Activated T-helper 17 cell treated with anti-CD3 and anti-CD28 coated beads, Interleukin-2, amount 50 U/mL, for 72 hours (primary cell): ENCODE results near the gene ARHGAP26. TPM values are rescaled to one million over a fixed set of nuclear protein-coding genes. Genes with fewer than 3 reads are reported as not detected.

Experiments
- ATAC-seq: fragments of 150-1000 bp; cut with Tn5 transposase; replicated peaks from 2 replicates; pipeline ENCODE4 v1.10.0; 2021; ENCODE audit warnings: mild to moderate bottlenecking, moderate library complexity
- H3K27ac Mint-ChIP-seq: one replicate; pipeline ENCODE4 v1.8.0; 2022; ENCODE audit warnings: mixed read lengths
- H3K27me3 Mint-ChIP-seq: one replicate; pipeline ENCODE4 v1.8.0; 2022; ENCODE audit warnings: mixed read lengths
- H3K36me3 Mint-ChIP-seq: one replicate; pipeline ENCODE4 v1.8.0; 2022; ENCODE audit warnings: low read depth, mild to moderate bottlenecking, mixed read lengths
- H3K4me1 Mint-ChIP-seq: one replicate; pipeline ENCODE4 v1.8.0; 2022; ENCODE audit warnings: mixed read lengths
- H3K4me3 Mint-ChIP-seq: one replicate; pipeline ENCODE4 v1.8.0; 2022; ENCODE audit warnings: mild to moderate bottlenecking, mixed read lengths
- H3K9me3 Mint-ChIP-seq: one replicate; pipeline ENCODE4 v1.8.0; 2022; ENCODE audit warnings: mixed read lengths
- total RNA-seq, 2 donors: library from RNA; stranded (reverse); gene quantifications; one replicate each; pipeline ENCODE4 v1.2.3, GENCODE V29; 2022

The ARHGAP26 gene
- total RNA-seq, 2 donors from 2014 or later, result 7.8 to 12.0 TPM

DNA sequence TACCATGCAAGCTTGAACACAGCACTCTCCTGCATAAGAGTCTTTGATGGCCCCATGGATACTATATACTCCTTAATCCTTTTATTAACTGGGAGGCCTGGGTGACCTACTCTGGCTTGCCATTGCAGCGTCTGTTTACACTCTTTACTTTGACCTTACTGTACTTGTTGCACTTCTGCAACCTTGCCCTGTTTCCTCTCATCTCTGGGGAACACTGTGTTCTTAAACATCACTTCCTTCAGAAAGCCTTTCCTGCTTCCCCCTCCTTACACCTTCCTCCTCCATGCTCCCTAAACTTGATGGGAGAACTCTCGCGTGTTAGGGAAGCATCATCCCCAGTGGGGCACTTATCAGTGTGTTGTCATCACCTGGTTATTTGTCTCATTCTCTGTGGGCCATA lies 411.0 kb downstream of the ARHGAP26 start:
- Mint-ChIP-seq H3K27me3 (no peaks in the 10 kb centered on the region), H3K27ac (peak overlapping the region; percentile 5), H3K4me1 (peaks cover 30% of the 10 kb centered on the region), H3K9me3 (no peaks in the 10 kb centered on the region), H3K4me3 (no peak overlapping the region), H3K36me3 (no peaks in the 10 kb centered on the region)
- no peak for ATAC-seq

DNA sequence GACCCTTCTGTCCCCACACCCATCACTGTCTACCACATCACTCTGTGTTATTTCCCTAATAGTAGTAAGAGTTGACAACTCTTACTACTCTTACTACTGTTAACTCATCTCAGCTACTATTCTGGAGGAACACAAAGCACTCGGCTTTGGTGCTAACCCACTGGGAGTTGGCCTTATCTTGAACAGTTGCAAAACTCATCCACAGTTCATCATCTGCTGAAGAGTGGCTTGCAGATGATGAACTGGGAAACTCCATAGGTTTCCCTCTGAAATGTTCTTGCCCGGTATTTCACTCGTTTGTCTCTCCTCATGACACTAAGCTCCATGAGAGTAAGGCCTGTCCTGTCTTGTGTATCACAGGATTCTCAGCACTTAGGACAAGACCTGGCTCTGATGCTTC lies 411.9 kb downstream of the ARHGAP26 start:
- no peaks in the 10 kb centered on the region for H3K9me3 Mint-ChIP-seq
- no peaks in the 10 kb centered on the region for H3K36me3 Mint-ChIP-seq

DNA sequence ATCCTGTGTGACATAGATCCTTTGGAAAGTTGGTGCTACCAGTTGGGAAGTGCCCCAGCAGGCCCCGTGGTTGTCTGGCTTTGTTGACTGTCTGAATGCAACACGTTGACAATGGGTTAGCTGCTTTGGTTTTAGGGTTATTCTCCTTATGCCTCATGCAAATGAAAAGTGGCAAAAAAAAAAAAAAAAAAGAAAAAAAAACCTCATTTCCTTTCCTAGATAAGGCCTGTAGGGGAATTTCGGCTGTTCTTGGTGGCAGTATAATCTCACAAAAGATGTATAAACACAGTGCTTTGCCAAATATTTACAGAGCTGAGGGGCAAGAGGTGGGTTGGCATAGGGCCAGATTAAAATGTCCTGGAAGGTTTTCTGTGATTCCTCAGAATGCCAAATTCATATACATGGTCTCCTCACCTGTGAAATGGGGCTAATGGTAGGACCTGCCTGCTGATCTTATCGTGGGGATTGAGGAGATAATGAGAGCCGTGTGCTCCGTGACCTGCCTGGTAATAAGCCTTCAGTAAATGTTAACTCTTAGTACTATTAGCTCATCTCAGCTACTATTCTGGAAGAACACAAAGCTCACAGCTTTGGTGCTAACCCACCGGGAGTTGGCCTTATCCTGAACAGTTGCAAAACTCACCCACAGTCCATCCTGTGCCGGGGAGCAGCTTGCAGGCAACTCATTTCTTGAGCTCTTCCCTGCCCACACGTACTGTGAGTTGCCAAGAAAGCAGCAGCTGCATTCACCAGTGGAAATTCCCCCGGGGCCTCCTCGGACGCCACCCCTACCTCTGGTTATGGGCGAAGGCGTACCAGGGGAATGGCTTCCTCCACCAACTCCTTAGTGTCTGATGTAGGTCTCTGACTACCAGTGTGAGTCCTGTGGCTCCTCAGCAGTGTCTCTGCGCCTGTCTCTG lies 413.0 kb downstream of the ARHGAP26 start:
- H3K36me3 Mint-ChIP-seq, result peaks cover 2% of the 10 kb centered on the region
- peak; percentile 83 for ATAC-seq
- H3K9me3 Mint-ChIP-seq, result no peaks in the 10 kb centered on the region
- peaks cover 34% of the 10 kb centered on the region for H3K4me1 Mint-ChIP-seq
- H3K4me3 Mint-ChIP-seq, result peak overlapping the region; percentile 71
- H3K27me3 Mint-ChIP-seq, result no peaks in the 10 kb centered on the region
- H3K27ac Mint-ChIP-seq, result peak overlapping the region; percentile 88

More for the DNA sequence above, 411.9 kb downstream of the ARHGAP26 start:
- Mint-ChIP-seq H3K27ac (peak overlapping the region; percentile 88), H3K4me3 (peak overlapping the region; percentile 71), H3K27me3 (no peaks in the 10 kb centered on the region), H3K4me1 (peaks cover 30% of the 10 kb centered on the region)
- ATAC-seq, result no peak

DNA sequence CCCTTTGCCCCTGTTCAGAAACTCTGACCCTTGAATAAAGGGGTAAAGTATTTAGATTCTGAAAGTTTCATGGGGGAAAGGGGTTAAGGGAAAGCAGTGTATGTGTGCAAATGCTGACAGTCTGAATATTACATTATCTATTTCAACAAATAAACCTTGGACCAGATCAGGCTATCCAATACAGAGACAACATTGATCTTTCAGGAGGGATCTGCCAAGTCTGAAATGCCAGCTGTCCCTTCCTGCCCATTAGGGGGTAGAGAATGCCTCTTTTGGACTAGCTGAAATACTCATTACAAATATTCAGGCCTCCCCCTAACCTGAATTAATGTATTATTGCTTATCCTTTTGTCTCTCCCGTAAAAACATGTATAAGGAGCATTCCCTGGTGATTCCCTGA lies 413.8 kb downstream of the ARHGAP26 start:
- H3K27ac Mint-ChIP-seq, result peak overlapping the region; percentile 88
- no peaks in the 10 kb centered on the region for H3K9me3 Mint-ChIP-seq
- H3K4me3 Mint-ChIP-seq, result peak overlapping the region; percentile 71
- no peaks in the 10 kb centered on the region for H3K27me3 Mint-ChIP-seq
- peaks cover 5% of the 10 kb centered on the region for H3K36me3 Mint-ChIP-seq
- peaks cover 39% of the 10 kb centered on the region for H3K4me1 Mint-ChIP-seq
- no peak for ATAC-seq

DNA sequence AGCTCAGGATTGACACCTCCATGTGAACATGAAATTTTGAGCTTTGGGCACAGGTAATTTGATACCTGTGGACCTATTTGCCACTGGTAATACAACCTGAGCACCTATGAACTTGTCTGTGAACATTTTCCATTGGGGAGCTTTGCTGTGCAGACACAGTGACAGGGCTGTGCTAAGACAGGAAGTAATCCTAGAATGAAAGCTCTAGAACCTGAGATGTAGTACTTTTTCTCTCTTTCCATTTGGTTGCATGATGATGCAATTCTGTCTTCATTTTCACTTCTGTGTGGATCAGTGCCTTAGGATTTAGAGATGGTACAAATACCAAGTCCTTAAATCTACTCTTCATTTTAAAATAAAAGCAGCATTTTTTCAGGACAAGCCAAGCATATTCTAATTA lies 416.4 kb downstream of the ARHGAP26 start:
- peaks cover 39% of the 10 kb centered on the region for H3K4me1 Mint-ChIP-seq
- H3K9me3 Mint-ChIP-seq, result peaks cover 11% of the 10 kb centered on the region

DNA sequence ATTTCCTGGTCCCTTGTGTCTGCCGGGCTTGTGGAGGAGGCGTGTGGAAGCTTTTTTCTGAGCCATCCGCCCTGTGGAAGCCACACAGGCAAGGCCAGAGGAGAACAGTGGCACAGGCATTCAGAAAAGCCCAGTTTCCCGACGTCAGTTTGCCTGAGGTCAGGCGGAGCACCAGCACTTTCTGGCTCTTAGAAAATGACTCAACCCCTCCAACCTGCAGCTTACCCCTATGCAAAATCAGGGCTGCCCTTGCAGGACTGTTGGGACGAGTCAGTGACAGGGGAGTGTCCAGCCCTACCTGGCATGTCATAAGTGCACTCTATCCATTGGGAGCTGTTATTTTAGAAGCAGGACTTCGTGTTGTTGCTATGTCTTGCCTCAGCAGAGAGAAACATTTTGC lies 417.3 kb downstream of the ARHGAP26 start:
- Mint-ChIP-seq H3K36me3 (peaks cover 5% of the 10 kb centered on the region), H3K27ac (peak overlapping the region; percentile 78), H3K4me1 (peaks cover 31% of the 10 kb centered on the region), H3K9me3 (peaks cover 16% of the 10 kb centered on the region), H3K27me3 (no peaks in the 10 kb centered on the region), H3K4me3 (peak overlapping the region; percentile 43)
- peak; percentile 47 for ATAC-seq

More for the DNA sequence above, 416.4 kb downstream of the ARHGAP26 start:
- peaks cover 5% of the 10 kb centered on the region for H3K36me3 Mint-ChIP-seq
- ATAC-seq, result peak; percentile 3
- no peak overlapping the region for H3K4me3 Mint-ChIP-seq
- peak overlapping the region; percentile 42 for H3K27ac Mint-ChIP-seq
- H3K27me3 Mint-ChIP-seq, result no peaks in the 10 kb centered on the region

DNA sequence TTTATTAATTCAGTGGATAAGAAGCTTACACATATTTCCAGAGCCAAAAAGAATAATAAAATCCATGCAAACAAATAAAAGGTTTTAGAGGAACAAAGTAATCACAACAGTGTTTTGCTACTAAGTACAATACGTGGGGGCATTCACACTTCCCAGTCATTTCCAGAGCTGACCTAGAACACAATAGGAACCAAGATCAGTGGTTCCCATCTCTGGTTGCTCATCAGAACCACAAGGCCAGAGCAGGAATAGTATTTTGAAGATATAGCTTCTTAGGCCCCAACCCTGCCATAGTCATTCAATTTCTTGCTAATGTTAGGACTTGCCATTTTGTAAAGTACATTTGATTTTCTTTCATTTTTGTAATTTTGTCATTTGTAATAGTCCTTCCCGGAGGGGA lies 417.9 kb downstream of the ARHGAP26 start:
- Mint-ChIP-seq H3K4me1 (peaks cover 25% of the 10 kb centered on the region), H3K27ac (peak overlapping the region; percentile 78), H3K4me3 (peak overlapping the region; percentile 43), H3K36me3 (peaks cover 5% of the 10 kb centered on the region), H3K27me3 (no peaks in the 10 kb centered on the region), H3K9me3 (peaks cover 16% of the 10 kb centered on the region)
- ATAC-seq, result peak; percentile 34

- Mint-ChIP-seq H3K27me3 (no peaks in the 10 kb centered on the region), H3K4me3 (peak overlapping the region; percentile 43), H3K36me3 (peaks cover 5% of the 10 kb centered on the region), H3K9me3 (peaks cover 16% of the 10 kb centered on the region), H3K4me1 (peaks cover 19% of the 10 kb centered on the region), H3K27ac (peak overlapping the region; percentile 78)
- peak; percentile 66 for ATAC-seq
Measured at GRCh38 chr5:143188692-143189091, 418.5 kb downstream of the ARHGAP26 start.

GRCh38 chr5:143190260-143190810 lies 420.2 kb downstream of the ARHGAP26 start:
- Mint-ChIP-seq H3K36me3 (peaks cover 5% of the 10 kb centered on the region), H3K4me1 (peaks cover 9% of the 10 kb centered on the region), H3K4me3 (no peak overlapping the region), H3K27me3 (no peaks in the 10 kb centered on the region), H3K27ac (no peak overlapping the region), H3K9me3 (peaks cover 16% of the 10 kb centered on the region)
- no peak for ATAC-seq

DNA sequence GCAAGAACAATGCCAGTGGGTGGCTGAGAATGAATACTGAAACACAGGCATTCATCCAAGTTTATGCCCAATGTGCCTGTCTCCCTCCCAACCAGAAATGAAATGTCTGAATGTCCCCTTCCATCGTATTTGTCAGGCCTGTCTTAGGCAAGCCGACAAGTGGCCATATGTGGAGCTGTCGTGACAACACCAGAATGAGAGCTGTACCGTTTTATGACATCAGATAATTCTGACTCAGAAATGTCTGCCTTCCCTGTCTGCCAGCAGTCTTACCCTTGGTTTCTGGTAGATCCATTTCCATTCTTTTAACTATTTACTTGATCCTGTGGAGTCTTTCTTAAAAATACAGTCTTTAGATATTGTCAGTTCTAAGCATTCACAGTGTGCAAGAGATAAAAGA lies 421.5 kb downstream of the ARHGAP26 start:
- Mint-ChIP-seq H3K4me3 (no peak overlapping the region), H3K9me3 (peaks cover 16% of the 10 kb centered on the region), H3K27ac (no peak overlapping the region), H3K4me1 (peaks cover 9% of the 10 kb centered on the region), H3K36me3 (peaks cover 5% of the 10 kb centered on the region), H3K27me3 (no peaks in the 10 kb centered on the region)
- ATAC-seq, result no peak

- Mint-ChIP-seq H3K27ac (no peak overlapping the region), H3K36me3 (peaks cover 5% of the 10 kb centered on the region), H3K4me1 (peaks cover 14% of the 10 kb centered on the region), H3K27me3 (no peaks in the 10 kb centered on the region), H3K4me3 (no peak overlapping the region), H3K9me3 (peaks cover 16% of the 10 kb centered on the region)
- no peak for ATAC-seq
Measured at GRCh38 chr5:143192191-143192900, 422.2 kb downstream of the ARHGAP26 start.

DNA sequence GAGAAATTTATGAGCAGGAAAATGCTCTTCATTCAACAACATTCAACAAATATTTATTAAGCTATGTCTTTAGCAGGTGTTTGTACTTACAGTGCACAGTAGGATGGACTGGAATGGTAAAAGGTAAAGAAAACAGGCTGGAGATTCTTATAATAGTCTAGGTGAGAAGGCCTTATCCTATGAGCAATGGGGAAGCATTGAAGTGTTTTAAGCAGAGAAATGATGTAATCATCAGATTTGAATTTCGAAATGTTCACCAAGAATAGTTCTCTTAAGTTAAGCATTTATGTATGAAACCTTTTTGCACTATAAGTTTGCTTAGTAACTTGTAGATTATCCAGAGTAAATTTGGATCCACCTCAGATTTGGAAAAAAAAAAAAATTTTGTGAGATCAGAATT lies 424.0 kb downstream of the ARHGAP26 start:
- H3K27ac Mint-ChIP-seq, result no peak overlapping the region
- no peaks in the 10 kb centered on the region for H3K27me3 Mint-ChIP-seq
- no peak for ATAC-seq
- H3K4me3 Mint-ChIP-seq, result no peak overlapping the region
- H3K9me3 Mint-ChIP-seq, result peaks cover 19% of the 10 kb centered on the region
- peaks cover 9% of the 10 kb centered on the region for H3K4me1 Mint-ChIP-seq
- H3K36me3 Mint-ChIP-seq, result no peaks in the 10 kb centered on the region

GRCh38 chr5:143194713-143195112 lies 424.5 kb downstream of the ARHGAP26 start:
- Mint-ChIP-seq H3K9me3 (peaks cover 19% of the 10 kb centered on the region), H3K4me1 (peaks cover 9% of the 10 kb centered on the region), H3K27me3 (no peaks in the 10 kb centered on the region), H3K36me3 (no peaks in the 10 kb centered on the region), H3K27ac (no peak overlapping the region), H3K4me3 (no peak overlapping the region)
- ATAC-seq, result no peak

- ATAC-seq, result no peak
- H3K27ac Mint-ChIP-seq, result no peak overlapping the region
- H3K4me1 Mint-ChIP-seq, result peaks cover 9% of the 10 kb centered on the region
- no peaks in the 10 kb centered on the region for H3K27me3 Mint-ChIP-seq
- H3K36me3 Mint-ChIP-seq, result no peaks in the 10 kb centered on the region
- H3K4me3 Mint-ChIP-seq, result no peak overlapping the region
- H3K9me3 Mint-ChIP-seq, result peaks cover 15% of the 10 kb centered on the region
Measured at GRCh38 chr5:143195491-143195890, 425.3 kb downstream of the ARHGAP26 start.
